ENCODE measurements around the gene CLEC4A. TPM values are rescaled to one million over a fixed set of nuclear protein-coding genes. Genes with fewer than 3 reads are reported as not detected.

Gene CLEC4A
- polyA plus RNA-seq, 1 donor from 2014 or later, result 4.1 TPM

- Histone ChIP-seq H3F3A (ENCODE audit: insufficient read depth, low read length, poor library complexity, severe bottlenecking) (no peaks in the 10 kb centered on the region), H3K9me3 (ENCODE audit: low read length) (no peaks in the 10 kb centered on the region), H2AFZ (ENCODE audit: low read depth, low read length) (no peak overlapping the region), H3K9me2 (ENCODE audit: insufficient read depth, low read length) (no peaks in the 10 kb centered on the region), H3K36me3 (ENCODE audit: insufficient read depth, low read length) (no peaks in the 10 kb centered on the region), H4K20me1 (ENCODE audit: insufficient read depth) (no peaks in the 10 kb centered on the region), H3K9ac (ENCODE audit: low read length) (no peak overlapping the region), H3K4me2 (ENCODE audit: low read length) (no peak overlapping the region), H3K27me3 (ENCODE audit: insufficient read depth, low read depth, low read length) (no peaks in the 10 kb centered on the region), H3K27ac (ENCODE audit: low read length) (no peak overlapping the region), H3K79me2 (replicated peaks; ENCODE audit: insufficient read depth, low read length) (no peaks in the 10 kb centered on the region), H3K4me3 (ENCODE audit: low read length) (no peak overlapping the region)
- TF ChIP-seq TAF1 (IDR thresholded peaks at IDR 0.05; ENCODE audit: low read depth), result no peak
- no peak for TF ChIP-seq REST (IDR thresholded peaks at IDR 0.05; ENCODE audit: borderline replicate concordance)
- no peak for TF ChIP-seq EZH2 (IDR thresholded peaks at IDR 0.05; ENCODE audit: borderline replicate concordance, insufficient read depth, low read length, poor library complexity, severe bottlenecking)
- TF ChIP-seq MXI1 (conservative IDR thresholded peaks at IDR 0.05; ENCODE audit: poor library complexity, severe bottlenecking), result no peak
- TF ChIP-seq, protein P1, sequence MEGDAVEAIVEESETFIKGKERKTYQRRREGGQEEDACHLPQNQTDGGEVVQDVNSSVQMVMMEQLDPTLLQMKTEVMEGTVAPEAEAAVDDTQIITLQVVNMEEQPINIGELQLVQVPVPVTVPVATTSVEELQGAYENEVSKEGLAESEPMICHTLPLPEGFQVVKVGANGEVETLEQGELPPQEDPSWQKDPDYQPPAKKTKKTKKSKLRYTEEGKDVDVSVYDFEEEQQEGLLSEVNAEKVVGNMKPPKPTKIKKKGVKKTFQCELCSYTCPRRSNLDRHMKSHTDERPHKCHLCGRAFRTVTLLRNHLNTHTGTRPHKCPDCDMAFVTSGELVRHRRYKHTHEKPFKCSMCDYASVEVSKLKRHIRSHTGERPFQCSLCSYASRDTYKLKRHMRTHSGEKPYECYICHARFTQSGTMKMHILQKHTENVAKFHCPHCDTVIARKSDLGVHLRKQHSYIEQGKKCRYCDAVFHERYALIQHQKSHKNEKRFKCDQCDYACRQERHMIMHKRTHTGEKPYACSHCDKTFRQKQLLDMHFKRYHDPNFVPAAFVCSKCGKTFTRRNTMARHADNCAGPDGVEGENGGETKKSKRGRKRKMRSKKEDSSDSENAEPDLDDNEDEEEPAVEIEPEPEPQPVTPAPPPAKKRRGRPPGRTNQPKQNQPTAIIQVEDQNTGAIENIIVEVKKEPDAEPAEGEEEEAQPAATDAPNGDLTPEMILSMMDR (IDR thresholded peaks at IDR 0.05; ENCODE audit: poor library complexity, severe bottlenecking), result no peak
- TF ChIP-seq EP300 (conservative IDR thresholded peaks at IDR 0.05; ENCODE audit: poor library complexity, severe bottlenecking), result no peak
- TF ChIP-seq POLR2AphosphoS5 (IDR thresholded peaks at IDR 0.05), result no peak
- TF ChIP-seq RAD21 (conservative IDR thresholded peaks at IDR 0.05), result no peak
- no peak for TF ChIP-seq SMC3 (conservative IDR thresholded peaks at IDR 0.05; ENCODE audit: poor library complexity)
Measured at GRCh38 chr12:8146442-8146771, 23.0 kb downstream of the CLEC4A start.

DNA sequence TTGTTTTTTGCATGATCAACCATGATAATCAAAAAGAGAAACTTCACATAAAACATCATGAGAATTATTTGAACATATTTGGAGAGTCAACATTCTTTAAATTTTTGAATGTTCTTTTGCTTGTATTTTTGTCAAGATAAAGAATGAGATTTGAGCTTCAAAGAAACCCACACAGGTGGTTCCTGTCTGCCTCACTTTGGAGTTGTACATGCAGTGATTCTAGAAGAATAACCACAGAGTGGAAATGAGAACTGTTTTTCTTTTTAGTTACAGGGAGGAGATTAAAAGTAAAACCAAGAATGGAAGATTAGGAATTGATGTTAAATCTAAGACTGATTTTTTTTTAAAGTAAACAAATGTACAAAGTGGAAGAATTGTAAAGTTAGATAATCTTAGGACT is 31.1 kb downstream of the CLEC4A start:
- Histone ChIP-seq H3K4me3 (ENCODE audit: low read length) (no peak overlapping the region), H3K79me2 (replicated peaks; ENCODE audit: insufficient read depth, low read length) (no peaks in the 10 kb centered on the region), H3K36me3 (ENCODE audit: insufficient read depth, low read length) (no peaks in the 10 kb centered on the region), H3K9me2 (ENCODE audit: insufficient read depth, low read length) (no peaks in the 10 kb centered on the region), H3K4me2 (ENCODE audit: low read length) (no peak overlapping the region), H3K27me3 (ENCODE audit: insufficient read depth, low read depth, low read length) (no peaks in the 10 kb centered on the region), H3K27ac (ENCODE audit: low read length) (no peak overlapping the region), H2AFZ (ENCODE audit: low read depth, low read length) (no peak overlapping the region), H3F3A (ENCODE audit: insufficient read depth, low read length, poor library complexity, severe bottlenecking) (no peaks in the 10 kb centered on the region), H3K9ac (ENCODE audit: low read length) (no peak overlapping the region), H4K20me1 (ENCODE audit: insufficient read depth) (no peaks in the 10 kb centered on the region), H3K9me3 (ENCODE audit: low read length) (no peaks in the 10 kb centered on the region)
- no peak for TF ChIP-seq RAD21 (conservative IDR thresholded peaks at IDR 0.05)
- no peak for TF ChIP-seq POLR2AphosphoS5 (IDR thresholded peaks at IDR 0.05)
- no peak for TF ChIP-seq TAF1 (IDR thresholded peaks at IDR 0.05; ENCODE audit: low read depth)
- TF ChIP-seq, protein P1 (IDR thresholded peaks at IDR 0.05; ENCODE audit: poor library complexity, severe bottlenecking), result no peak
- TF ChIP-seq SMC3 (conservative IDR thresholded peaks at IDR 0.05; ENCODE audit: poor library complexity), result no peak
- TF ChIP-seq EP300 (conservative IDR thresholded peaks at IDR 0.05; ENCODE audit: poor library complexity, severe bottlenecking), result no peak
- no peak for TF ChIP-seq EZH2 (IDR thresholded peaks at IDR 0.05; ENCODE audit: borderline replicate concordance, insufficient read depth, low read length, poor library complexity, severe bottlenecking)
- TF ChIP-seq REST (IDR thresholded peaks at IDR 0.05; ENCODE audit: borderline replicate concordance), result no peak
- no peak for TF ChIP-seq MXI1 (conservative IDR thresholded peaks at IDR 0.05; ENCODE audit: poor library complexity, severe bottlenecking)
